K562 (cell line): Measurements from ENCODE around the gene ATXN3. TPM values are rescaled to one million over a fixed set of nuclear protein-coding genes. Genes with fewer than 3 reads are reported as not detected.

ENCODE experiments used
- ATAC-seq: fragments of 200-7000 bp; cut with Tn5 transposase; 3 replicates; pipeline ENCODE4 v1.9.1; 2020; ENCODE audit warnings: moderate library complexity
- BruUV-seq: library from RNA; stranded (reverse); fragments of 400-500 nt; replicated peaks from 2 replicates; lab custom pipeline; 2021; lab: Mats Ljungman, UMichigan
- CTCF ChIA-PET: fragments of 300-600 bp; formaldehyde crosslinking; extraction: SDS; loops from one replicate; lab custom pipeline; 2021; ENCODE audit warnings: low intra/inter-chr PET ratio; lab: Yijun Ruan, JAX
- POLR2A ChIA-PET: fragments of 300-600, 350-650 bp; sonication (Branson Sonifier 250); formaldehyde crosslinking; extraction: SDS; loops from one replicate; lab custom pipeline; 2021; ENCODE audit warnings: antibody characterized with exemption, inconsistent platforms; lab: Yijun Ruan, JAX
- DNase-seq, 4 experiments: peaks; one replicate each; pipeline versions ENCODE4 v3.0.0 to v3.0.0-alpha.2; 2011 to 2018; ENCODE audit warnings: low spot score in 3 of 4, mixed read lengths in 3 of 4; ENCODE audit errors: extremely low read depth in 1 of 4
- FAIRE-seq: peaks from 2 replicates; lab custom pipeline; 2011; peaks lifted over from hg19 to GRCh38; lab: Jason Lieb, UNC
- H2AFZ ChIP-seq: 2 replicates; pipeline ENCODE4 v1.6.0; 2011; ENCODE audit warnings: low read depth, low read length, control low read depth, inconsistent platforms
- H3K27ac ChIP-seq: fragments of 200-600 bp; 3 replicates; pipeline ENCODE4 v1.8.0; 2011; ENCODE audit warnings: low read depth, mild to moderate bottlenecking, control low read depth, inconsistent platforms, low read length, moderate library complexity, mixed read lengths; ENCODE audit errors: extremely low read depth
- H3K27me3 ChIP-seq, 2 experiments: fragments of 300-600 bp in 1 of 2; 2 replicates in 1 of 2; 3 replicates in 1 of 2; pipeline versions ENCODE4 v1.6.0 to v1.8.0; 2011; ENCODE audit warnings: inconsistent platforms in 2 of 2, low read length in 2 of 2, mild to moderate bottlenecking in 1 of 2, mixed read lengths in 1 of 2, moderate library complexity in 1 of 2; ENCODE audit not compliant: control insufficient read depth in 2 of 2, insufficient read depth in 2 of 2
- H3K36me3 ChIP-seq: fragments of 300-600 bp; 3 replicates; pipeline ENCODE4 v1.8.0; 2011; ENCODE audit warnings: mild to moderate bottlenecking, low read length, inconsistent platforms; ENCODE audit not compliant: control insufficient read depth, insufficient read depth
- H3K4me1 ChIP-seq, 2 experiments: fragments of 200-600 bp in 1 of 2; replicated peaks in 1 of 2; 2 replicates in 1 of 2; 3 replicates in 1 of 2; pipeline versions ENCODE4 v1.5.1 to v1.8.0; 2011; ENCODE audit warnings: inconsistent platforms in 2 of 2, low read length in 2 of 2, mild to moderate bottlenecking in 1 of 2, mixed read lengths in 1 of 2, moderate library complexity in 1 of 2; ENCODE audit not compliant: control insufficient read depth in 2 of 2, insufficient read depth in 2 of 2
- H3K4me2 ChIP-seq: 2 replicates; pipeline ENCODE4 v1.6.1; 2011; ENCODE audit warnings: low read length, control low read depth, inconsistent platforms, mixed read lengths; ENCODE audit not compliant: insufficient read depth
- H3K4me3 ChIP-seq: fragments of 200-600 bp; sonication (generic), shearing (Covaris generic); 2 replicates; pipeline ENCODE4 v1.5.1; 2016; ENCODE audit warnings: control low read depth, inconsistent platforms
- H3K79me2 ChIP-seq: fragments of 200-600 bp; 3 replicates; pipeline ENCODE4 v1.8.0; 2011; ENCODE audit warnings: low read length, inconsistent platforms; ENCODE audit not compliant: control insufficient read depth, insufficient read depth
- H3K9ac ChIP-seq, 2 experiments: 2 replicates each; pipeline versions ENCODE4 v1.6.0 to v1.6.1; 2011; ENCODE audit warnings: low read depth in 2 of 2, low read length in 2 of 2, control low read depth in 1 of 2, inconsistent platforms in 1 of 2, mild to moderate bottlenecking in 1 of 2, mixed read lengths in 1 of 2; ENCODE audit not compliant: insufficient read depth in 1 of 2
- H3K9me1 ChIP-seq: one replicate; pipeline ENCODE4 v1.6.0; 2011; ENCODE audit warnings: inconsistent platforms, mild to moderate bottlenecking, low read length, moderate library complexity; ENCODE audit not compliant: control insufficient read depth, insufficient read depth
- H3K9me3 ChIP-seq: replicated peaks from 2 replicates; pipeline ENCODE4 v1.5.1; 2011; ENCODE audit warnings: low read depth, low read length, inconsistent platforms; ENCODE audit not compliant: control insufficient read depth, insufficient read depth
- H4K20me1 ChIP-seq: replicated peaks from 2 replicates; pipeline ENCODE4 v1.6.1; 2011; ENCODE audit warnings: low read length, inconsistent platforms, mixed read lengths; ENCODE audit not compliant: control insufficient read depth, insufficient read depth
- CAMTA2 ChIP-seq: fragments of 250-450 bp; sonication (Bioruptor Pico); conservative IDR thresholded peaks from 2 replicates; pipeline ENCODE4 v1.5.1; 2022
- CSDE1 ChIP-seq, 2 experiments: fragments of 450-650 bp; IDR thresholded peaks; 2 replicates each; pipeline ENCODE4 v1.6.1; 2016; ENCODE audit warnings: mild to moderate bottlenecking in 1 of 2
- CTCF ChIP-seq, 3 experiments: IDR thresholded peaks in 2 of 3; conservative IDR thresholded peaks in 1 of 3; 2 replicates each; pipeline ENCODE4 v1.5.1; 2011 to 2012; ENCODE audit warnings: low read length in 3 of 3, mild to moderate bottlenecking in 3 of 3, control low read depth in 2 of 3, improper control_type of control experiment in 1 of 3, inconsistent platforms in 1 of 3, low read depth in 1 of 3, mixed read lengths in 1 of 3, moderate library complexity in 1 of 3; ENCODE audit not compliant: insufficient read depth in 2 of 3
- HSF4 ChIP-seq: fragments of 250-450 bp; sonication (Bioruptor Pico); IDR thresholded peaks from 2 replicates; pipeline ENCODE4 v2.1.2; 2022; ENCODE audit warnings: mild to moderate bottlenecking, moderate library complexity, borderline replicate concordance
- TOE1 ChIP-seq, 2 experiments: fragments of 450-650 bp in 1 of 2; sonication (generic) in 1 of 2; formaldehyde crosslinking in 1 of 2; IDR thresholded peaks; 2 replicates each; pipeline versions ENCODE4 v1.7.1 to v1.8.0; 2016 to 2022; ENCODE audit warnings: borderline replicate concordance in 2 of 2, mild to moderate bottlenecking in 2 of 2, antibody characterized with exemption in 1 of 2, inconsistent platforms in 1 of 2, low read depth in 1 of 2, missing genetic modification reagents in 1 of 2, moderate library complexity in 1 of 2
- ZNF212 ChIP-seq: fragments of 450-650 bp; formaldehyde crosslinking; IDR thresholded peaks from 2 replicates; pipeline ENCODE4 v1.4.0; 2020; ENCODE audit warnings: mild to moderate bottlenecking
- WGBS: fragments of 100-300 bp; shearing (Covaris generic); methylation state at CpG from one replicate; pipeline ENCODE4 v1.1.6; 2016; ENCODE audit warnings: low coverage, mixed read lengths; ENCODE audit not compliant: insufficient coverage; ENCODE audit errors: missing lambda C conversion rate; 5-methylcytosine and 5-hydroxymethylcytosine counted together
- in situ Hi-C: fragments of 300-500 bp; cut with MboI; formaldehyde crosslinking; loops from 4 replicates; pipeline ENCODE4 v1.15.0; 2018; ENCODE audit warnings: inconsistent platforms, mixed read lengths
- intact Hi-C: fragments of 100-400 bp; cut with micrococcal nuclease; formaldehyde crosslinking; loops from 2 replicates; pipeline ENCODE4 v1.14.2; 2022
- polyA plus RNA-seq, 8 experiments: library from polyadenylated mRNA; depleted of rRNA in 4 of 8; stranded (reverse) in 5 of 8; unstranded in 3 of 8; fragments of >200 nt; fragmentation: Nextera tagmentation in 2 of 8; fragmentation: Illumina TruSeq in 1 of 8; extraction: Ambion mirVana in 2 of 8; extraction: Trizol in 1 of 8; gene quantifications; 2 replicates each; pipeline versions ENCODE4 v1.2.1 to v1.2.3, GENCODE V29; 2011 to 2014; ENCODE audit warnings: inconsistent platforms in 1 of 8, missing spikeins in 1 of 8
- total RNA-seq, 7 experiments: library from RNA; depleted of rRNA in 6 of 7; stranded (reverse); fragments of >200 nt in 6 of 7; fragmentation: Illumina TruSeq in 2 of 7; extraction: Trizol in 2 of 7; gene quantifications; 2 replicates each; pipeline versions ENCODE4 v1.2.1 to v1.2.3, GENCODE V29; 2011 to 2021; ENCODE audit warnings: low replicate concordance in 1 of 7
- TF ChIP-seq, protein P1 (sequence below): fragments of 250-450 bp; sonication (Bioruptor Pico); IDR thresholded peaks from 2 replicates; pipeline ENCODE4 v1.4.0; 2020; ENCODE audit warnings: mild to moderate bottlenecking, moderate library complexity

The ATXN3 gene
- total and polyA plus RNA-seq, 9 of the 15 experiments (the other 6 are each of a cell fraction or from before 2014, with no cell fraction given), result 11.3 to 25.0 (median 14.6) TPM

GRCh38 chr14:92093320-92093719 is 13.1 kb downstream of the ATXN3 start:
- H3K27me3 ChIP-seq, result no peaks in the 10 kb centered on the region
- no TSS peak for BruUV-seq
- intact Hi-C loops, result no loop called here
- H3K36me3 ChIP-seq, result peaks cover 5% of the 10 kb centered on the region; the same call in 1 of the 3 replicates
- no peak for DNase-seq
- H3K27ac ChIP-seq, result no peak overlapping the region
- ChIA-PET CTCF (no interaction called here), POLR2A (no interaction called here)
- H4K20me1 ChIP-seq, result no peaks in the 10 kb centered on the region
- WGBS, result 8% methylated on average over 1 of the region's 1 CpG
- no peaks in the 10 kb centered on the region for H3K9me3 ChIP-seq
- no peak overlapping the region for H3K4me3 ChIP-seq
- peaks cover under 1% of the 10 kb centered on the region; the same call in 1 of the 3 replicates for H3K79me2 ChIP-seq
- no peaks in the 10 kb centered on the region for H3K9me1 ChIP-seq
- H3K4me2 ChIP-seq, result no peak overlapping the region
- H3K4me1 ChIP-seq, result no peaks in the 10 kb centered on the region
- H2AFZ ChIP-seq, result no peak overlapping the region
- in situ Hi-C loops, result no loop called here
- ATAC-seq, result 0 out of 3 replicates have a peak, but pooled peaks have one; percentile 39
- TF ChIP-seq ZNF212, result no peak
- TF ChIP-seq CAMTA2 (CRISPR knock-in tag), result no peak
- no peak for TF ChIP-seq HSF4 (CRISPR knock-in tag)
- TF ChIP-seq, protein P1, sequence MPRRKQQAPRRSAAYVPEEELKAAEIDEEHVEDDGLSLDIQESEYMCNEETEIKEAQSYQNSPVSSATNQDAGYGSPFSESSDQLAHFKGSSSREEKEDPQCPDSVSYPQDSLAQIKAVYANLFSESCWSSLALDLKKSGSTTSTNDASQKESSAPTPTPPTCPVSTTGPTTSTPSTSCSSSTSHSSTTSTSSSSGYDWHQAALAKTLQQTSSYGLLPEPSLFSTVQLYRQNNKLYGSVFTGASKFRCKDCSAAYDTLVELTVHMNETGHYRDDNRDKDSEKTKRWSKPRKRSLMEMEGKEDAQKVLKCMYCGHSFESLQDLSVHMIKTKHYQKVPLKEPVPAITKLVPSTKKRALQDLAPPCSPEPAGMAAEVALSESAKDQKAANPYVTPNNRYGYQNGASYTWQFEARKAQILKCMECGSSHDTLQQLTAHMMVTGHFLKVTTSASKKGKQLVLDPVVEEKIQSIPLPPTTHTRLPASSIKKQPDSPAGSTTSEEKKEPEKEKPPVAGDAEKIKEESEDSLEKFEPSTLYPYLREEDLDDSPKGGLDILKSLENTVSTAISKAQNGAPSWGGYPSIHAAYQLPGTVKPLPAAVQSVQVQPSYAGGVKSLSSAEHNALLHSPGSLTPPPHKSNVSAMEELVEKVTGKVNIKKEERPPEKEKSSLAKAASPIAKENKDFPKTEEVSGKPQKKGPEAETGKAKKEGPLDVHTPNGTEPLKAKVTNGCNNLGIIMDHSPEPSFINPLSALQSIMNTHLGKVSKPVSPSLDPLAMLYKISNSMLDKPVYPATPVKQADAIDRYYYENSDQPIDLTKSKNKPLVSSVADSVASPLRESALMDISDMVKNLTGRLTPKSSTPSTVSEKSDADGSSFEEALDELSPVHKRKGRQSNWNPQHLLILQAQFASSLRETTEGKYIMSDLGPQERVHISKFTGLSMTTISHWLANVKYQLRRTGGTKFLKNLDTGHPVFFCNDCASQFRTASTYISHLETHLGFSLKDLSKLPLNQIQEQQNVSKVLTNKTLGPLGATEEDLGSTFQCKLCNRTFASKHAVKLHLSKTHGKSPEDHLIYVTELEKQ (CRISPR knock-in tag), result no peak
- TF ChIP-seq CTCF (IDR thresholded peaks at IDR 0.05 in 2 of 3, conservative IDR thresholded peaks at IDR 0.05 in 1 of 3; ENCODE audit: insufficient read depth in 2 of 3, low read depth in 1 of 3, low read length in 3 of 3), result peak in 1 of 3 experiments; percentile 24; a peak in 2 of 6 replicates
- no peak for TF ChIP-seq TOE1 (IDR thresholded peaks at IDR 0.05; ENCODE audit: borderline replicate concordance)
- no peak for TF ChIP-seq TOE1 (CRISPR knock-in tag; IDR thresholded peaks at IDR 0.05; ENCODE audit: borderline replicate concordance, low read depth)
- no peak for TF ChIP-seq CSDE1 (IDR thresholded peaks at IDR 0.05)
- FAIRE-seq, result no peak
- no peak overlapping the region for H3K9ac ChIP-seq
